HepG2 (cell line): ENCODE results near the gene TGM4. TPM values are rescaled to one million over a fixed set of nuclear protein-coding genes. Genes with fewer than 3 reads are reported as not detected.

Experiments used
- ATAC-seq: fragments of 200-7000 bp; cut with Tn5 transposase; 3 replicates; pipeline ENCODE4 v1.9.1; 2020; ENCODE audit warnings: mild to moderate bottlenecking, moderate library complexity
- BruUV-seq: library from RNA; stranded (reverse); fragments of 400-500 nt; replicated peaks from 2 replicates; lab custom pipeline; 2021; lab: Mats Ljungman, UMichigan
- CTCF ChIA-PET: fragments of 300-600 bp; formaldehyde crosslinking; extraction: SDS; loops from one replicate; lab custom pipeline; 2021; ENCODE audit warnings: low total read pairs, inconsistent platforms, low intra/inter-chr PET ratio; lab: Yijun Ruan, JAX
- POLR2A ChIA-PET: fragments of 350-600 bp; sonication (Branson Sonifier 250); formaldehyde crosslinking; loops from one replicate; lab custom pipeline; 2020; ENCODE audit warnings: antibody characterized with exemption, inconsistent platforms; lab: Yijun Ruan, JAX
- DNase-seq: peaks from one replicate; pipeline ENCODE4 v3.0.0-alpha.2; 2015; ENCODE audit warnings: low spot score
- FAIRE-seq: peaks from 3 replicates; lab custom pipeline; 2011; peaks lifted over from hg19 to GRCh38; lab: Jason Lieb, UNC
- H2AFZ ChIP-seq: one replicate; pipeline ENCODE4 v1.6.1; 2011; ENCODE audit warnings: low read length, inconsistent platforms
- H3K27ac ChIP-seq: fragments of 300-600 bp; 3 replicates; pipeline ENCODE4 v1.8.0; 2011; ENCODE audit warnings: mixed run types, mild to moderate bottlenecking, mixed read lengths, low read length, inconsistent platforms; ENCODE audit not compliant: insufficient read depth; ENCODE audit errors: extremely low read length
- H3K27me3 ChIP-seq, 2 experiments: fragments of 200-600 bp in 1 of 2; 2 replicates in 1 of 2; 3 replicates in 1 of 2; pipeline versions ENCODE4 v1.6.0 to v1.8.0; 2011; ENCODE audit warnings: low read length in 2 of 2, mild to moderate bottlenecking in 2 of 2, moderate library complexity in 2 of 2, inconsistent platforms in 1 of 2; ENCODE audit not compliant: insufficient read depth in 2 of 2, control insufficient read depth in 1 of 2
- H3K36me3 ChIP-seq, 2 experiments: fragments of 200-600 bp in 1 of 2; replicated peaks in 1 of 2; 2 replicates in 1 of 2; 3 replicates in 1 of 2; pipeline versions ENCODE4 v1.5.1 to v1.8.0; 2011; ENCODE audit warnings: low read length in 2 of 2, inconsistent platforms in 1 of 2; ENCODE audit not compliant: insufficient read depth in 2 of 2, control insufficient read depth in 1 of 2
- H3K4me1 ChIP-seq: 2 replicates; pipeline ENCODE4 v1.5.1; 2012; ENCODE audit warnings: low read length, inconsistent platforms; ENCODE audit not compliant: insufficient read depth
- H3K4me2 ChIP-seq: 2 replicates; pipeline ENCODE4 v1.6.0; 2011; ENCODE audit warnings: low read depth, low read length, inconsistent platforms
- H3K4me3 ChIP-seq, 3 experiments: fragments of 200-600 bp in 1 of 3; sonication (generic), shearing (Covaris generic) in 1 of 3; replicated peaks in 1 of 3; 2 replicates each; pipeline ENCODE4 v1.5.1; 2011 to 2016; ENCODE audit warnings: low read length in 3 of 3, inconsistent platforms in 2 of 3, low read depth in 2 of 3, mild to moderate bottlenecking in 2 of 3, control low read depth in 1 of 3, mixed read lengths in 1 of 3; ENCODE audit not compliant: insufficient read depth in 1 of 3
- H3K79me2 ChIP-seq: one replicate; pipeline ENCODE4 v1.6.1; 2011; ENCODE audit warnings: low read length, inconsistent platforms; ENCODE audit not compliant: insufficient read depth
- H3K9ac ChIP-seq: 2 replicates; pipeline ENCODE4 v1.6.0; 2011; ENCODE audit warnings: mild to moderate bottlenecking, low read depth, low read length, inconsistent platforms; ENCODE audit not compliant: insufficient read depth
- H3K9me3 ChIP-seq: 2 replicates; pipeline ENCODE4 v1.5.1; 2012; ENCODE audit warnings: mild to moderate bottlenecking, low read length
- H4K20me1 ChIP-seq: 2 replicates; pipeline ENCODE4 v1.6.0; 2011; ENCODE audit warnings: inconsistent platforms, mild to moderate bottlenecking, low read length, moderate library complexity; ENCODE audit not compliant: insufficient read depth
- ESRRA ChIP-seq: sonication (generic); formaldehyde crosslinking; IDR thresholded peaks from 2 replicates; pipeline ENCODE4 v1.5.1; 2020; ENCODE audit warnings: mild to moderate bottlenecking, low read depth, missing genetic modification reagents
- KDM5B ChIP-seq: sonication (generic); formaldehyde crosslinking; IDR thresholded peaks from 2 replicates; pipeline ENCODE4 v1.4.0; 2020; ENCODE audit warnings: missing genetic modification reagents, mild to moderate bottlenecking, borderline replicate concordance
- KLF6 ChIP-seq: IDR thresholded peaks from 2 replicates; pipeline ENCODE4 v1.8.0; 2016; ENCODE audit warnings: missing biosample characterization, missing genetic modification reagents
- PCBP2 ChIP-seq: fragments of 200-400 bp; formaldehyde crosslinking; optimal IDR thresholded peaks from 2 replicates; pipeline ENCODE3; 2018; ENCODE audit warnings: low read length, low read depth; ENCODE audit not compliant: poor library complexity, severe bottlenecking
- POLR2A ChIP-seq, 2 experiments: IDR thresholded peaks; 2 replicates each; pipeline ENCODE4 v1.6.1; 2011; ENCODE audit warnings: low read depth in 2 of 2, low read length in 2 of 2, mild to moderate bottlenecking in 1 of 2, moderate library complexity in 1 of 2; ENCODE audit not compliant: insufficient read depth in 1 of 2
- RBM22 ChIP-seq: fragments of 200-400 bp; formaldehyde crosslinking; optimal IDR thresholded peaks from 2 replicates; pipeline ENCODE3; 2017; ENCODE audit warnings: mild to moderate bottlenecking, low read length, moderate library complexity
- ZBTB1 ChIP-seq: sonication (generic); formaldehyde crosslinking; IDR thresholded peaks from 2 replicates; pipeline ENCODE4 v1.4.0; 2020; ENCODE audit warnings: missing genetic modification reagents, borderline replicate concordance
- ZFX ChIP-seq: sonication (generic); formaldehyde crosslinking; IDR thresholded peaks from 2 replicates; pipeline ENCODE4 v1.4.0; 2020; ENCODE audit warnings: mild to moderate bottlenecking, low read depth, missing genetic modification reagents, moderate library complexity
- ZNF101 ChIP-seq: sonication (generic); formaldehyde crosslinking; IDR thresholded peaks from 2 replicates; pipeline ENCODE4 v1.4.0; 2020; ENCODE audit warnings: mild to moderate bottlenecking, low read depth, missing genetic modification reagents, borderline replicate concordance
- ZNF343 ChIP-seq: sonication (generic); formaldehyde crosslinking; IDR thresholded peaks from 2 replicates; pipeline ENCODE4 v1.4.0; 2020; ENCODE audit warnings: mild to moderate bottlenecking, missing genetic modification reagents
- ZNF816 ChIP-seq: sonication (generic); formaldehyde crosslinking; IDR thresholded peaks from 2 replicates; pipeline ENCODE4 v1.8.0; 2022; ENCODE audit warnings: missing genetic modification reagents, mild to moderate bottlenecking, borderline replicate concordance
- WGBS: methylation state at CpG from one replicate; pipeline ENCODE4 v1.1.6; 2017; ENCODE audit warnings: low lambda C conversion rate; 5-methylcytosine and 5-hydroxymethylcytosine counted together
- in situ Hi-C: cut with HindIII; loops from 2 replicates; pipeline ENCODE4 v1.10.0; 2017; ENCODE audit warnings: low pct_unique_long_range_greater_than_20kb; ENCODE audit not compliant: extremely low pct_ligation_motif_present
- intact Hi-C: fragments of 100-400 bp; cut with micrococcal nuclease; formaldehyde crosslinking; loops from one replicate; pipeline ENCODE4 v1.10.0; 2022; ENCODE audit not compliant: unreplicated experiment
- polyA plus RNA-seq, 8 experiments: library from polyadenylated mRNA; depleted of rRNA in 3 of 8; stranded (reverse) in 7 of 8; unstranded in 1 of 8; fragments of >200 nt; fragmentation: Illumina TruSeq in 4 of 8; extraction: Trizol in 4 of 8; gene quantifications; 2 replicates each; pipeline versions ENCODE4 v1.2.1 to v1.2.3, GENCODE V29; 2011 to 2016; ENCODE audit warnings: low read depth in 4 of 8, missing spikeins in 1 of 8, mixed read lengths in 1 of 8; ENCODE audit not compliant: insufficient read depth in 1 of 8
- total RNA-seq, 5 experiments: library from RNA; depleted of rRNA; stranded (reverse); fragments of >200 nt; fragmentation: Illumina TruSeq; extraction: Trizol; gene quantifications; 2 replicates each; pipeline ENCODE4 v1.2.3, GENCODE V29; 2016; ENCODE audit warnings: low read depth in 1 of 5
- TF ChIP-seq, protein P1 (sequence below): sonication (generic); formaldehyde crosslinking; IDR thresholded peaks from 2 replicates; pipeline ENCODE4 v1.4.0; 2020; ENCODE audit warnings: low read depth, mild to moderate bottlenecking, missing genetic modification reagents
- TF ChIP-seq, protein P2 (sequence below): sonication (generic); formaldehyde crosslinking; IDR thresholded peaks from 2 replicates; pipeline ENCODE4 v1.8.1; 2022; ENCODE audit warnings: mild to moderate bottlenecking, missing genetic modification reagents

Gene TGM4
- total and polyA plus RNA-seq, 2 of the 13 experiments (the other 11 are each of a cell fraction or from before 2014, with no cell fraction given): 0.07 to 0.15 TPM

DNA sequence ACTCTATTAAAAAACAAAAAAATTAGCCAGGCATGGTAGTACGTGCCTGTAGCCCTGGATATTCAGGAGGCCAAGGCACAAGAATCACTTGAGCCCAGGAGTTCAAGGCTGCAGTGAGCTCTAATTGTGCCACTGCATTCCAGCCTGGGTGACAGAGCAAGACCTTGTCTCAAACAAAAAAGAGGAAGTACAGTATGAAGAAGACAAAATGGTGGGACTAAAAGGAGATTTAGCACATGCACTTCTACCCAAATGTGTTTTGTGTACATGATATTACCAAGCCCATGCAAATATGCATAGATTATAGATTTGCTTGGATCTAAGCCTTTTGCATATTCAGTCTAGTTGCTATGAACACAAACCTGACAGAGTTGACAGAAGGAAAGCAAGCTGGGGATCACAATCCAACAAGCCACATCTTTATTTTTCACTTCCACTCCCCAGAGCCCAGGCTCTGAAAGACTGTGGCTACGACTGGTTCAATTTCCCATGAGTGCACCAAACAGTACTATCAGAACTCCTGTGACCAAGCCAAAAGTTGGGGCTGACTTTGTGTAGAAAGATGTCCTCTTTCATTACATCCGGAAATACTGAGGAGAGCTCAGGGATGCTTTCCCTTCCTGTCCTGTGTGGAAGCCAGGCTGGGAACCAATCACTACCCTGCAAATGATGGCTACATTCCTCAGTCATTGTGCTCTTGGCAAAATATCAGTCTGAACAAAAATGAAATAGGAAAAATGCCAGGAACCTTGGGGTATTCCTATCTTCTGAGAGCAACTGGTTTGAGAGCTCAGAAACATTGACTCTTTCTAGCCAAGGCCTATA lies 49.4 kb downstream of the TGM4 start:
- Histone ChIP-seq H2AFZ (no peak overlapping the region), H3K27ac (no peak overlapping the region), H4K20me1 (no peaks in the 10 kb centered on the region), H3K4me3 (no peak overlapping the region), H3K9me3 (no peaks in the 10 kb centered on the region), H3K36me3 (peaks cover 3 to 19% of the 10 kb centered on the region in 2 experiments; a peak in 4 of 5 replicates), H3K79me2 (no peaks in the 10 kb centered on the region), H3K27me3 (no peaks in the 10 kb centered on the region), H3K4me2 (no peak overlapping the region), H3K9ac (no peak overlapping the region), H3K4me1 (no peaks in the 10 kb centered on the region)
- 92% methylated on average over 3 of the region's 3 CpGs for WGBS
- no TSS peak for BruUV-seq
- CTCF ChIA-PET: no interaction called here
- DNase-seq: no peak
- no peak for FAIRE-seq
- no peak for ATAC-seq
- in situ Hi-C loops: no loop called here
- TF ChIP-seq POLR2A (IDR thresholded peaks at IDR 0.05; ENCODE audit: insufficient read depth in 1 of 2, low read depth in 2 of 2, low read length in 2 of 2) (no peak), ESRRA (CRISPR knock-in tag) (no peak), RBM22 (no peak), ZFX (CRISPR knock-in tag) (no peak), ZBTB1 (CRISPR knock-in tag) (no peak)
- TF ChIP-seq, all 625 proteins: peak for 0
- intact Hi-C loops: no loop called here
- POLR2A ChIA-PET: no interaction called here

DNA sequence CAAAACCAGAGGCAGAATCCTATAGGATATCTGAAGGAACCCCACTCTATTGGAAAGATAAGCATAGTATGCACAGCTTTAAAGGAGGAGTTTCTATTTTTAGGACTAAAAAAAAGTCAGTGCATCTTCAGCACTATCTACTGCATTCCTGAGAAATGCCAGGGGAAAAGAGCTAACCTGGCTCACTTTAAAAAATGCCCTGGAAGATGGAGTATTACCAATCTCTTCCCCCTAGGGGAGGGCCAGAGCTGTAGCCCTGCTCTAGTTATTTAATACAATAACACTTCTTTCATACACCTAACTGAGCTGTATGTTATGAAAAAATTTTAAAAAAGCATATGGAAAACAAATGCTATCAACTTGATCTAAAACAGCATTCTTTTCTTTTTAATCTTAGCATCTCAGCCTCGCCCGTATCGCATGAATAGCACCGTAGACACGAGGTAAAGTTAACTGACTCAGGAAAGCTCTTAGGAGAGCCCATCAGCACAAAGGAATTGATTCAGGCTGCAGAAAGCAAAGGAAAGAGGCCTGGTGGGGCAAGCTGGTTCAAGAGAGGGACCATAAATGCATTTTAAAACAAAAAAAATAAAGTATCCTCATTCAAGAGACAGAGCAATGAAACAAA lies 50.2 kb downstream of the TGM4 start:
- intact Hi-C loops (no loop called here), in situ Hi-C loops (no loop called here)
- H2AFZ ChIP-seq: no peak overlapping the region
- no peak overlapping the region for H3K4me2 ChIP-seq
- H3K4me3 ChIP-seq: no peak overlapping the region
- no peaks in the 10 kb centered on the region for H3K4me1 ChIP-seq
- ATAC-seq (no peak), DNase-seq (no peak), FAIRE-seq (no peak)
- H3K79me2 ChIP-seq: no peaks in the 10 kb centered on the region
- no peak overlapping the region for H3K27ac ChIP-seq
- peaks cover 6 to 23% of the 10 kb centered on the region in 2 experiments; a peak in 4 of 5 replicates for H3K36me3 ChIP-seq
- no peaks in the 10 kb centered on the region for H3K27me3 ChIP-seq
- ChIA-PET POLR2A (no interaction called here), CTCF (no interaction called here)
- no peaks in the 10 kb centered on the region for H3K9me3 ChIP-seq
- no peak overlapping the region for H3K9ac ChIP-seq
- H4K20me1 ChIP-seq: no peaks in the 10 kb centered on the region
- no TSS peak for BruUV-seq
- WGBS: 98% methylated on average over 5 of the region's 5 CpGs
- TF ChIP-seq KDM5B (no peak), ZNF816 (CRISPR knock-in tag) (no peak), PCBP2 (no peak), ZNF101 (no peak), ZNF343 (CRISPR knock-in tag) (no peak), KLF6 (CRISPR knock-in tag) (no peak)
- TF ChIP-seq, protein P1, sequence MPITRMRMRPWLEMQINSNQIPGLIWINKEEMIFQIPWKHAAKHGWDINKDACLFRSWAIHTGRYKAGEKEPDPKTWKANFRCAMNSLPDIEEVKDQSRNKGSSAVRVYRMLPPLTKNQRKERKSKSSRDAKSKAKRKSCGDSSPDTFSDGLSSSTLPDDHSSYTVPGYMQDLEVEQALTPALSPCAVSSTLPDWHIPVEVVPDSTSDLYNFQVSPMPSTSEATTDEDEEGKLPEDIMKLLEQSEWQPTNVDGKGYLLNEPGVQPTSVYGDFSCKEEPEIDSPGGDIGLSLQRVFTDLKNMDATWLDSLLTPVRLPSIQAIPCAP: no peak
- TF ChIP-seq, protein P2, sequence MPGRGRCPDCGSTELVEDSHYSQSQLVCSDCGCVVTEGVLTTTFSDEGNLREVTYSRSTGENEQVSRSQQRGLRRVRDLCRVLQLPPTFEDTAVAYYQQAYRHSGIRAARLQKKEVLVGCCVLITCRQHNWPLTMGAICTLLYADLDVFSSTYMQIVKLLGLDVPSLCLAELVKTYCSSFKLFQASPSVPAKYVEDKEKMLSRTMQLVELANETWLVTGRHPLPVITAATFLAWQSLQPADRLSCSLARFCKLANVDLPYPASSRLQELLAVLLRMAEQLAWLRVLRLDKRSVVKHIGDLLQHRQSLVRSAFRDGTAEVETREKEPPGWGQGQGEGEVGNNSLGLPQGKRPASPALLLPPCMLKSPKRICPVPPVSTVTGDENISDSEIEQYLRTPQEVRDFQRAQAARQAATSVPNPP: no peak
